GM10248 (cell line): ENCODE measurements around the gene FITM2.

Experiments
- CTCF ChIA-PET: fragments of 300-600 bp; sonication (Branson Sonifier 250); formaldehyde crosslinking; extraction: SDS; loops from one replicate; lab custom pipeline; 2021; ENCODE audit warnings: antibody characterized with exemption; lab: Yijun Ruan, JAX
- POLR2A ChIA-PET: fragments of 350-650 bp; sonication (Branson Sonifier 250); formaldehyde crosslinking; extraction: SDS; loops from one replicate; lab custom pipeline; 2020; ENCODE audit warnings: antibody characterized with exemption; lab: Yijun Ruan, JAX
- DNase-seq: peaks from one replicate; pipeline ENCODE4 v3.0.0; 2012; ENCODE audit errors: extremely low spot score
- TF ChIP-seq, protein P1 (sequence below): IDR thresholded peaks from 2 replicates; pipeline ENCODE4 v1.5.1; 2012; ENCODE audit warnings: mild to moderate bottlenecking, low read depth; ENCODE audit errors: extremely low read depth, missing control alignments, control extremely low read depth

The FITM2 gene

DNA sequence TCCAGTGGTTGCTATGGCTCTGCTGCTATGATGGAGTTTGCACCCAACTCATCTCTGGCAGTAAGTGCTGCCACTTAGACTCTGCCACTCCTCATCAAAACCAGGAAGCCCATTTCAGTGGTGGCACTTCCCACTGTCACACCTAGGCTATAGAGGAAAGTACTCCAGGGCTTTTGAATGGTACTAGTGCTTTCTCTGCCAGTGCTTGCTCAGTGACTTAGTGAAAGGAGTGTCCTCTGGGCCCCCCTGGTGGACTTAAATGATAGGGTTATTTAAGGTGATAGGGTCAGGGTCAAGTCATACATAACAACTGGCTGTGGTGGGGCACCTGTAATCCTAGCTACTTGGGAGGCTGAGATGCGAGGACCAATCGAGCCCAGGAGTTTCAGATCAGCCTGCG is 22.8 kb downstream of the FITM2 start:
- DNase-seq: no peak
- POLR2A ChIA-PET: no interaction called here
- CTCF ChIA-PET: interaction anchor here (3.5 kb wide), 1 partner anchor 71 kb away, joined by 19 read pairs; no protein-coding TSS in a partner anchor
- TF ChIP-seq, protein P1, sequence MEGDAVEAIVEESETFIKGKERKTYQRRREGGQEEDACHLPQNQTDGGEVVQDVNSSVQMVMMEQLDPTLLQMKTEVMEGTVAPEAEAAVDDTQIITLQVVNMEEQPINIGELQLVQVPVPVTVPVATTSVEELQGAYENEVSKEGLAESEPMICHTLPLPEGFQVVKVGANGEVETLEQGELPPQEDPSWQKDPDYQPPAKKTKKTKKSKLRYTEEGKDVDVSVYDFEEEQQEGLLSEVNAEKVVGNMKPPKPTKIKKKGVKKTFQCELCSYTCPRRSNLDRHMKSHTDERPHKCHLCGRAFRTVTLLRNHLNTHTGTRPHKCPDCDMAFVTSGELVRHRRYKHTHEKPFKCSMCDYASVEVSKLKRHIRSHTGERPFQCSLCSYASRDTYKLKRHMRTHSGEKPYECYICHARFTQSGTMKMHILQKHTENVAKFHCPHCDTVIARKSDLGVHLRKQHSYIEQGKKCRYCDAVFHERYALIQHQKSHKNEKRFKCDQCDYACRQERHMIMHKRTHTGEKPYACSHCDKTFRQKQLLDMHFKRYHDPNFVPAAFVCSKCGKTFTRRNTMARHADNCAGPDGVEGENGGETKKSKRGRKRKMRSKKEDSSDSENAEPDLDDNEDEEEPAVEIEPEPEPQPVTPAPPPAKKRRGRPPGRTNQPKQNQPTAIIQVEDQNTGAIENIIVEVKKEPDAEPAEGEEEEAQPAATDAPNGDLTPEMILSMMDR: no peak

- ChIA-PET POLR2A (no interaction called here), CTCF (interaction anchor here (1.5 kb wide), 2 partner anchors 17 to 69 kb away, joined by 3 to 4 read pairs; no protein-coding TSS in a partner anchor)
These were observed 23.5 kb downstream of the FITM2 start for GRCh38 chr20:44287272-44288097.

GRCh38 chr20:44284032-44284431 is 27.0 kb downstream of the FITM2 start:
- TF ChIP-seq, protein P1: no peak
- POLR2A ChIA-PET: no interaction called here
- no peak for DNase-seq
- CTCF ChIA-PET: interaction anchor here (1.1 to 1.7 kb wide), 4 partner anchors 11 to 69 kb away, joined by 3 to 6 read pairs (median 4); no protein-coding TSS in a partner anchor

More at GRCh38 chr20:44287272-44288097, 23.5 kb downstream of the FITM2 start:
- TF ChIP-seq, protein P1: no peak
- DNase-seq: no peak

DNA sequence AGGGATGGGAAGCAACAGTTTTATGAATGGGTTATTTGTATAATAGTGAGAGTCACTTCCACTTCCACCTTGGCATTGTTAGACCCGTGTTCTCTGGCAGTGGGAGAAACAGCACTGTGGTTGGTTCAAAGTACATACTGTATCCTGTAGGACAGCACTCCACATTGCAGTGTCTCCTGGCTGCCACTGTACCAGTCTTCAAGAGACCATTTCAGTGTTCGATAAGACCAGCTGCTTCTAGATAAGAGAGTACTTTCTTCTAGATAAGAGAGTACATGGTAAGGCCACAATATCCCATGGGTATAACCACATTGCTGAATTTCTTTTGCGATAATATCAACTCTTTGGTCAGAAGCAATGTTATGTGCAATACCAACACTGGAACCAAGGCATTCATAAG is 28.8 kb downstream of the FITM2 start:
- TF ChIP-seq, protein P1: no peak
- DNase-seq: no peak
- ChIA-PET CTCF (interaction anchor here (1.1 to 2.0 kb wide), 5 partner anchors 8 to 66 kb away, joined by 3 to 7 read pairs (median 5); no protein-coding TSS in a partner anchor), POLR2A (no interaction called here)

DNA sequence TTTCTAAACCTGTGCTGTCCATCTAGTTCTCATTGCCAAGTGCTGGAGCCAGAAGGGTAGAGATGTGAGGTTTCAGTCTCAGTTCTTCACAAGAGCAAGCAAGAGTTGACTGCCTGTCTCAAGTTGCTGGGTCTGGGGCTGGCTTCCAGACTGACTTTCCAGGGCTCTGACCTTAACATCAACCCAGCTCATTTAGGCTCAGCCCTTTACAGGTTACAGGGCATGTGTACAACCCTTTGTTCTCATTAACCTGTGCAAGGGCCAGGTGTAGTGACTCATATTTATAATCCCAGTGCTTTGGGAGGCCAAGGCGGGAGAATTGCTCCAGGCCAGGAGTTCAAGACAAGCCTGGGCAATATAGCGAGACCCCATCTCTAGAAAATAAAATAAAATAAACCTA is 30.6 kb downstream of the FITM2 start:
- DNase-seq: no peak
- POLR2A ChIA-PET: no interaction called here
- TF ChIP-seq, protein P1: no peak
- CTCF ChIA-PET: no interaction called here

DNA sequence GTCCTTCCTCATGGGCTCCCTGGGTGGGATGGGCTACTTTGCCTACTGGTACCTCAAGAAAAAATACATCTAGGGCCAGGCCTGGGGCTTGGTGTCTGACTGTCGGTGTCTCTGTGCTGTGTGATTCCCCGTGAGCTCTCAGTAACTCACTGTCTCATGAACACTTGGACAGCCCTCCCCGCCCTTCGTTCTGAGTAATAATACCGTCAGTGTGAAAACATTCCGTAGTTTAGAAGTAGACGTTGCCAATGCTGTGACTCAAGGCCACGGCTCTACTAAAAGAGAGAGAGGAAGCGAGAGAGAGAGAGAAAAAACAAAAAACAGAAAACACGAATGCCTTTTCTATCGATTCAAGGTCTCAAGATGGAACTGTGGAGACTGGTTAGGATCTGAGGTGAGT is 31.8 kb downstream of the FITM2 start:
- ChIA-PET CTCF (no interaction called here), POLR2A (no interaction called here)
- no peak for DNase-seq
- TF ChIP-seq, protein P1: no peak
